Aorta (tissue), 5 donors: ENCODE measurements around the gene UGCG. TPM values are rescaled to one million over a fixed set of nuclear protein-coding genes. Genes with fewer than 3 reads are reported as not detected.

Experiments used
- ATAC-seq: fragments of 200-7000 bp; cut with Tn5 transposase; one replicate; pipeline ENCODE4 v1.9.1; 2022; ENCODE audit warnings: moderate library complexity; ENCODE audit not compliant: low FRiP score
- DNase-seq, 2 donors: peaks; one replicate each; pipeline ENCODE4 v3.0.0-alpha.2; 2020
- H3K27ac ChIP-seq, 2 donors: one replicate each; pipeline ENCODE4 v1.5.1; 2013; ENCODE audit warnings: low read length in 2 of 2, mild to moderate bottlenecking in 2 of 2, moderate library complexity in 2 of 2, control low read depth in 1 of 2, inconsistent platforms in 1 of 2, low read depth in 1 of 2
- H3K27me3 ChIP-seq, 2 donors: one replicate each; pipeline ENCODE4 v1.6.1; 2013; ENCODE audit warnings: control low read depth in 1 of 2, low read length in 1 of 2, mild to moderate bottlenecking in 1 of 2, moderate library complexity in 1 of 2; ENCODE audit not compliant: insufficient read depth in 2 of 2, control insufficient read depth in 1 of 2
- H3K36me3 ChIP-seq, 2 donors: one replicate each; pipeline ENCODE4 v1.6.1; 2013; ENCODE audit warnings: control low read depth in 1 of 2, low read length in 1 of 2, mild to moderate bottlenecking in 1 of 2; ENCODE audit not compliant: insufficient read depth in 2 of 2, control insufficient read depth in 1 of 2
- H3K4me1 ChIP-seq, 2 donors: one replicate each; pipeline ENCODE4 v1.6.1; 2013; ENCODE audit warnings: low read length in 2 of 2, control low read depth in 1 of 2, mild to moderate bottlenecking in 1 of 2, moderate library complexity in 1 of 2; ENCODE audit not compliant: insufficient read depth in 2 of 2, control insufficient read depth in 1 of 2
- H3K4me3 ChIP-seq, 2 donors: one replicate each; pipeline ENCODE4 v1.5.1; 2013; ENCODE audit warnings: low read length in 2 of 2, control low read depth in 1 of 2, mild to moderate bottlenecking in 1 of 2
- H3K9me3 ChIP-seq: one replicate; pipeline ENCODE4 v1.6.1; 2013; ENCODE audit warnings: mild to moderate bottlenecking, low read length; ENCODE audit not compliant: control insufficient read depth
- WGBS, 2 donors: extraction: QIAGEN DNeasy Blood & Tissue Kit; methylation state at CpG; one replicate each; pipeline ENCODE4 v1.1.7; 2013; 5-methylcytosine and 5-hydroxymethylcytosine counted together
- intact Hi-C, 2 donors: fragments of 100-400 bp; cut with DNase I; formaldehyde crosslinking; loops; one replicate each; pipeline versions ENCODE4 v1.14.2 to v1.15.0; 2022
- polyA plus RNA-seq, 2 donors: library from polyadenylated mRNA; stranded (reverse); fragments of 200-250 nt; gene quantifications; one replicate each; pipeline ENCODE4 v1.2.3, GENCODE V29; 2013
- total RNA-seq, 2 donors: library from RNA; stranded (reverse); fragmentation: NEBNext Ultra II Directional; extraction: Animal tissue kit (Norgen Biotek cat#: 25700); gene quantifications; one replicate each; pipeline ENCODE4 v1.2.1, GENCODE V29; 2021
- donor health status: healthy with polysubstance abuse.
- donor health status: Bipolar disorder and iron deficiency.
- donor health status: DM: no; HTN: no; CAD: no.
- donor health status: DM: no; HTN: no; CAD: no.
- donor health status: DM: yes; HTN: yes; CAD: no.

UGCG gene
- total and polyA plus RNA-seq, 4 donors: 7.9 to 51.2 (median 23.4) TPM

DNA sequence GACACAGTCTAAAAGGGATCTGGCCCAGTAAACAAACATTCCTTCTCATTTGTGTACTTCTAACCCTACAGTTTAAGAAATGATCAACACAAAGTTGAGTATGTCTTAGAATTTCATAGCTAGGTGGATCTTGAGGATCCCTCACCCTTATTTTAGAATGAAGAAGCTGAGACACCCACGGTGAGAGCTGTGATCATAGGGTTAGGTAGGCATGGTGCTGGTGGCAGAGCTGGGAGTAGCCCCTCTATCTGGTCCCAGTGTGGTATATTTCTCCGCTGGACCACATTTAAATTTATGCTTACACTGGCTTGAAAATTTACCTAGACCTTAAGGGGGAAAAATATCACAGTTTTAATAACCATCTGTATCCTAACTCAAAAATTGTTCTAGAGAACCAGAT lies 39.8 kb downstream of the UGCG start:
- H3K4me1 ChIP-seq: peaks cover 0 to 2% of the 10 kb centered on the region in 2 donors
- intact Hi-C loops: no loop called here
- H3K27ac ChIP-seq: no peak overlapping the region
- DNase-seq (no peak), ATAC-seq (no peak)
- H3K36me3 ChIP-seq: peaks cover 5 to 8% of the 10 kb centered on the region in 2 donors
- no peaks in the 10 kb centered on the region for H3K9me3 ChIP-seq
- H3K4me3 ChIP-seq: no peak overlapping the region
- WGBS, 2 donors: 90 to 98% methylated on average over 2 of the region's 2 CpGs
- no peaks in the 10 kb centered on the region for H3K27me3 ChIP-seq

DNA sequence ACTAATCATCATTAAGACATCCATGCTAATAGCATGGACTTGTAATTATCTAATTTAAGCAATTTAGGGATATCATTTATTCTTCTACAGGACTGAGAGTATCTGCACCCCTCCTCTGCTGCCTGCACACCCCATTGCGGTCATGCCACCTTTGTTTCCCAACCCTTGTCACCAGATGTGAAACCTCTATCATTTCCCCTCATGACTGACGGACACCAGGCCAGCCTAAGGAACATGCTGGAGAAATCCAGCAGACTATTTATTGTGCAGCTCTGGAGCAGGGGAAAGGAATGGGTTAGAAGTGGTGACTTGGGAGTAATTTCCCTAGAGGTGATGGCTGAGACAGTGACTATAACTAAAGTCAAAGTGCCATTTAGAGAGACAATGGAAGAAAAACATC lies 40.7 kb downstream of the UGCG start:
- H3K4me3 ChIP-seq: no peak overlapping the region
- H3K9me3 ChIP-seq: no peaks in the 10 kb centered on the region
- DNase-seq (no peak), ATAC-seq (no peak)
- WGBS, 2 donors: 92 to 98% methylated on average over 2 of the region's 2 CpGs
- H3K27ac ChIP-seq: no peak overlapping the region
- no peaks in the 10 kb centered on the region for H3K27me3 ChIP-seq
- H3K36me3 ChIP-seq: peaks cover 2% of the 10 kb centered on the region in 2 donors
- intact Hi-C loops: no loop called here
- peaks cover 0 to 2% of the 10 kb centered on the region in 2 donors for H3K4me1 ChIP-seq

DNA sequence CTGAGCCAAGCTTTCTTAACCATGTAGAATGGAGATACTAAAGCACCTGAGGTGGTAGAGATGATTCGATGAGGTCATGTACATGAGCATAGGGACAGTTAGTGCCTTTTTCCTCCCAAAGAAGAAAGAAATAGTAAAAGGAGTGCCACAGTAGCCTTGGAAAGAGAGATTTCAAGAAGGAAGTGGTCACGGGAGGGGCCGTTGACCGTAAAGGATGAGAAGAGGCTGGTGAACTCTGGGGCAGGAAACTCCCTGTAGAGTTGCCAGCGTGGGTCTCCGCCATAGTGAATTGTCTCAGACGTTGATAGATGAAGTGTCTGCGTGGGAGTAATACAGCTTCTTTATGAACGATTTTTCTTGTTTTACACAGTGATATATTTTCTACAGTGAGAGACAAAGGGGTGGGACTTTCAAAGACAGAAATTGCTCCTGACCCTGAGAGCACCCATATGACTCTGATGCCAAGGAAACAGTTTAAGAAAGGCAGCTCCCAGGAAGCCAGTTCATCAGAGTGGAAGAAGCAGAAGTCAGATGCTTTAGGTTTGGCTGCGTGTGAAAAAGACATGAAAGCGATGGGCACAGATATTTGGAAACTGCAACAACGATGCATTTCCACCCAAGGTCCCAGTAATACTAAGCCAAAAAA lies 41.3 kb downstream of the UGCG start:
- DNase-seq: peak; percentile 79 to 84

DNA sequence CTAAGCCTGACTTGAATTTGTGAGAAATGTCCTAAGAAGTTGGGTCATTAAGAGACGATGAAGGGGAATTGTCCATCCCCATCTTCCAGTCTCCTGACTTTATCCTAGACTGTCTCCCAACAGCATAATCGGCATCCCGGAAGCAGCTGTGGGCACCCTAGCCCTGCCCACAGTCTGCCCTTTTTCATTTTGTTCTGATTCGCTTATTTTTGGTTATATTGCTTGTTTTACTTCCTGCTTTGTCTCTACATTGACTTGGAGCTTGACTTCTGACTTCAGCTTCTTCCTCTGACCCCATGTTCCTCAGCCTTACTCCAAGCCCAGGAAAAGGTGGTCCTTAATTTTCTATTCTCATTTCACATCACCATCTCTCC lies 41.8 kb downstream of the UGCG start:
- Histone ChIP-seq H3K27ac (no peak overlapping the region), H3K9me3 (no peaks in the 10 kb centered on the region), H3K36me3 (peaks cover 2% of the 10 kb centered on the region in 2 donors), H3K4me3 (no peak overlapping the region), H3K27me3 (no peaks in the 10 kb centered on the region), H3K4me1 (peaks cover 0 to 2% of the 10 kb centered on the region in 2 donors)
- WGBS, 2 donors: 83 to 92% methylated on average over 4 of the region's 4 CpGs
- ATAC-seq (no peak), DNase-seq (no peak)
- intact Hi-C loops: no loop called here

More for the DNA sequence above, 41.3 kb downstream of the UGCG start:
- WGBS, 2 donors: 38 to 45% methylated on average over 12 of the region's 12 CpGs
- Histone ChIP-seq H3K27ac (no peak overlapping the region), H3K36me3 (peaks cover 2% of the 10 kb centered on the region in 2 donors), H3K4me1 (peaks cover 0 to 2% of the 10 kb centered on the region in 2 donors), H3K4me3 (no peak overlapping the region), H3K9me3 (no peaks in the 10 kb centered on the region), H3K27me3 (no peaks in the 10 kb centered on the region)
- intact Hi-C loops: no loop called here
- no peak for ATAC-seq

DNA sequence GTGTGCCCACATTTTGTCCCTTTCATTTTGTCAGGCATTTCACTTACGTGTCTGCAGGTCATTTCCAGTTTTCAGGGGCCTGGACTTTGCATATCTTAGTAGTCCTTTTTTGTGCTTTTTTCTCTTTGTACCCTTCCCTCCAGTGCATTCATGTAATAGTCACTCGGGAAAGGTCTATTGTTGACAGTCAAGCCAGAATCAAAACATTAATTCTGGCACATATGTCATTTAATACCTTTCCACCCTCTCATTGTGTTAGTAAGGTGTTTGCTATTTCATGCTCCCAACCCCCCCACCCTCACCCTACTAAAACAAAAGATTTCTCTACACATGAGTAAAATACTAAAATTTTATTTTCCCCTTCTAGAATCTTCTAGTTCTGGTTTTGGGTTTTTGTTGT lies 42.7 kb downstream of the UGCG start:
- intact Hi-C loops: no loop called here
- Histone ChIP-seq H3K9me3 (no peaks in the 10 kb centered on the region), H3K36me3 (peaks cover 2% of the 10 kb centered on the region in 2 donors), H3K27me3 (no peaks in the 10 kb centered on the region), H3K4me1 (peaks cover 0 to 2% of the 10 kb centered on the region in 2 donors), H3K4me3 (no peak overlapping the region), H3K27ac (no peak overlapping the region)
- DNase-seq: no peak
- 86 to 90% methylated on average over 2 of the region's 2 CpGs for WGBS, 2 donors
- no peak for ATAC-seq

DNA sequence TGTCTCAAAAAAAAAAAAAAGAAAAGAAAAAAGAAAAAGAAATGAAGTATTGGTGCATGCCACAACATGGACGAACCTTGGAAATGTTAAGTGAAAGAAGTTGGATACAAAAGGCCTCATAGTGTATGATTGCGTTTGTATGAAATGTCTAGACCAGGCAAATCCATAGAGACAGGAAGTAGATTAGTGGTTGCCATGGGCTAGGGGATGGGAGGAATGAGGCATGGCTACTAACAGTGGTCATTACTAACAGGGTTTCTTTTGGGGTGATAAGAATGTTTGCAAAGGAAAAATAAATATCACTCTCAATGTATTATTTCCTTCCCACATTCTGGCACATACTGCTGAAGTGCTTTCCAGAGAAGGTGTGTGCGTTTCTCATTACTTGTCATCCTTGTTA lies 44.1 kb downstream of the UGCG start:
- Histone ChIP-seq H3K4me1 (peaks cover 0 to 2% of the 10 kb centered on the region in 2 donors), H3K36me3 (peaks cover 2% of the 10 kb centered on the region in 2 donors), H3K27ac (no peak overlapping the region), H3K27me3 (no peaks in the 10 kb centered on the region), H3K4me3 (no peak overlapping the region), H3K9me3 (no peaks in the 10 kb centered on the region)
- intact Hi-C loops: no loop called here
- ATAC-seq (no peak), DNase-seq (no peak)
- 64 to 69% methylated on average over 3 of the region's 3 CpGs for WGBS, 2 donors

DNA sequence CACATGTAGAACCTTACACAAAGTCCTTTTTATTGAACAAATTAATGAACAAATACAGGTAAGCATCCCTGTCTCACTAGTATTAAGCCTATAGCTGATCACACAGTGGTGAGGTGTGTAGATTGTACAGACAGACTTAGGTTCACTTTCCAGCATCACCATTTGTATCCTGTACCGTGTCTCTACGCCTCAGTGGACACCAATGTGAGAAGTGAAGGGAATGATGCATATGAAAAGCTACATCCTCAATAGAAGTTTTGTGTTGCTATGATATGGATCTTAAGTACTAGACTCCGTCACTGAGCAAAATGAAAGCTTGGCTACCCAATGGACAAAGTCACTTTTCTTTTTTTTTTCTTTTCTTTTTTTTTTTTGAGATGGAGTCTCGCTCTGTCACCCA lies 46.6 kb downstream of the UGCG start:
- no peak overlapping the region for H3K4me3 ChIP-seq
- no peaks in the 10 kb centered on the region for H3K4me1 ChIP-seq
- intact Hi-C loops: no loop called here
- H3K36me3 ChIP-seq: no peaks in the 10 kb centered on the region
- H3K27ac ChIP-seq: no peak overlapping the region
- no peaks in the 10 kb centered on the region for H3K27me3 ChIP-seq
- no peaks in the 10 kb centered on the region for H3K9me3 ChIP-seq
- WGBS, 2 donors: 98% methylated on average over 4 of the region's 4 CpGs
- ATAC-seq (no peak), DNase-seq (no peak)

DNA sequence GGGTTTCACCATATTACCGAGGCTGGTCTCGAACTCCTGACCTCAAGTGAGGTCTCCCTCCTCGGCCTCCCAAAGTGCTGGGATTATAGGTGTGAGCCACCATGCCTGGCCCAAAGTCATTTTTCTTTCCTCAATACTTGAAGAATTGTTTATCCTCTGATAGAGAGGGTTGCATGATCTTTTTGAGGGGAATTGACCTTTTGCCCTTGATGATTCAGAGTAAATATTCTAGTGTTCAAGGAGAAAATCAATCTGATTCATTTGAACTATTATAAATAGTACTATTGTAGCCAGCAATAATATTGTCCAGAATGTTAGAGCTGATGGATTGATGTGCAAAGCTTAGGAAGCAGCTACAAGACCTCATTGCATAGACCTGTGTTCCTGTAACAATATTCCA lies 47.1 kb downstream of the UGCG start:
- ATAC-seq: no peak

DNA sequence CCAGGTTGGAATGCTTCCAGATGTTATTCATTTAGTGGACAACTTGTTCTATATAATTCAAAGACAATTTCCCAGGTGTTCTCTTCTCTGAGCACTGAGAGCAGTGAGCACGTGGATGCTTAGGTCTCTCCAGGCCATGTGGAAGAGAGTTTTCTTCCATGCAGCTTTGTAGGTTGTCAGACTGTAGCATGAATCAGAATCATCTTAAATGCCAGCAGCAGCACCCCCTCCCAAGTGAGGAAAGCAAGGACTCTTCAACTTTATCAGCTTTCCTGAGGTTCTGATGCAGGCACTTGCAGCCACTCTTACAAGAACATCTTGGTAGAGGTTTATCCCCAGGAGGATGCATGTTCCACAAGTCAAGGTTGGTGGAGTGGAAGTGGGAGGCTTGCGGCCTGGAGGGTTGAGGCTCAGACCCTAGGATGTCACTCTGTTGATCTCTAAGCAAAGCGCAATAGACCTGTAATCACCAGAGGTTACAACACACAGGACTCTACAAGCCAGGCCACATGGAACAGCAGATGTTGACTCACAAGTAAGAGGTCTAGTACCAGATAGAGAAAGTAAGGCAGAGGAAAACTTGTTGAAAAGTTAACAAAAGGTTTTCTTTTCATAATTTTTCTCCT lies 47.7 kb downstream of the UGCG start:
- H3K4me1 ChIP-seq: no peaks in the 10 kb centered on the region
- DNase-seq: no peak
- H3K4me3 ChIP-seq: no peak overlapping the region
- 95 to 97% methylated on average over 3 of the region's 3 CpGs for WGBS, 2 donors
- H3K27me3 ChIP-seq: no peaks in the 10 kb centered on the region
- no peak overlapping the region for H3K27ac ChIP-seq
- no peak for ATAC-seq
- H3K36me3 ChIP-seq: no peaks in the 10 kb centered on the region
- H3K9me3 ChIP-seq: no peaks in the 10 kb centered on the region
- intact Hi-C loops: no loop called here

More for the DNA sequence above, 47.1 kb downstream of the UGCG start:
- H3K27me3 ChIP-seq: no peaks in the 10 kb centered on the region
- no peaks in the 10 kb centered on the region for H3K36me3 ChIP-seq
- intact Hi-C loops: no loop called here
- H3K9me3 ChIP-seq: no peaks in the 10 kb centered on the region
- no peak for DNase-seq
- H3K27ac ChIP-seq: no peak overlapping the region
- no peaks in the 10 kb centered on the region for H3K4me1 ChIP-seq
- no peak overlapping the region for H3K4me3 ChIP-seq
- 93 to 94% methylated on average over 3 of the region's 3 CpGs for WGBS, 2 donors
